SU-DHL-6 (cell line): ENCODE data around the gene DBI.

Experiments
- EZH2phosphoT487 ChIP-seq: fragments of 200-600 bp; sonication (generic), shearing (Covaris generic); conservative IDR thresholded peaks from 2 replicates; pipeline ENCODE4 v1.6.1; 2018; ENCODE audit warnings: mild to moderate bottlenecking, antibody characterized with exemption, low read length, moderate library complexity, mixed read lengths
- TF ChIP-seq, protein P1 (sequence below): fragments of 200-600 bp; sonication (generic); IDR thresholded peaks from one replicate; pipeline ENCODE4 v1.5.1; 2017; ENCODE audit warnings: antibody characterized with exemption, mild to moderate bottlenecking, low read length, moderate library complexity; ENCODE audit not compliant: insufficient read depth, poor library complexity, severe bottlenecking

- TF ChIP-seq, protein P1, sequence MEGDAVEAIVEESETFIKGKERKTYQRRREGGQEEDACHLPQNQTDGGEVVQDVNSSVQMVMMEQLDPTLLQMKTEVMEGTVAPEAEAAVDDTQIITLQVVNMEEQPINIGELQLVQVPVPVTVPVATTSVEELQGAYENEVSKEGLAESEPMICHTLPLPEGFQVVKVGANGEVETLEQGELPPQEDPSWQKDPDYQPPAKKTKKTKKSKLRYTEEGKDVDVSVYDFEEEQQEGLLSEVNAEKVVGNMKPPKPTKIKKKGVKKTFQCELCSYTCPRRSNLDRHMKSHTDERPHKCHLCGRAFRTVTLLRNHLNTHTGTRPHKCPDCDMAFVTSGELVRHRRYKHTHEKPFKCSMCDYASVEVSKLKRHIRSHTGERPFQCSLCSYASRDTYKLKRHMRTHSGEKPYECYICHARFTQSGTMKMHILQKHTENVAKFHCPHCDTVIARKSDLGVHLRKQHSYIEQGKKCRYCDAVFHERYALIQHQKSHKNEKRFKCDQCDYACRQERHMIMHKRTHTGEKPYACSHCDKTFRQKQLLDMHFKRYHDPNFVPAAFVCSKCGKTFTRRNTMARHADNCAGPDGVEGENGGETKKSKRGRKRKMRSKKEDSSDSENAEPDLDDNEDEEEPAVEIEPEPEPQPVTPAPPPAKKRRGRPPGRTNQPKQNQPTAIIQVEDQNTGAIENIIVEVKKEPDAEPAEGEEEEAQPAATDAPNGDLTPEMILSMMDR = no peak
- TF ChIP-seq EZH2phosphoT487 = no peak
These were observed 51.1 kb downstream of the DBI start for GRCh38 chr2:119417908-119418307.
